AML-193 (cell line): ENCODE data around the gene TNS3.

ENCODE experiments used
- DNase-seq, 2 experiments: peaks; one replicate each; lab custom pipeline; 2025; lab: John Stamatoyannopoulos, UW

Gene TNS3

GRCh38 chr7:47368190-47368812, 213.6 kb downstream of the TNS3 start:
- DNase-seq, result no peak

- DNase-seq, result no peak
Measured at GRCh38 chr7:47367369-47367768, 214.5 kb downstream of the TNS3 start.

- DNase-seq, result no peak
Measured at GRCh38 chr7:47366960-47367359, 215.0 kb downstream of the TNS3 start.

- no peak for DNase-seq
Measured at GRCh38 chr7:47366211-47366610, 215.7 kb downstream of the TNS3 start.

- DNase-seq, result no peak
Measured at GRCh38 chr7:47362984-47363383, 218.9 kb downstream of the TNS3 start.

- no peak for DNase-seq
Measured at GRCh38 chr7:47361746-47362215, 220.1 kb downstream of the TNS3 start.

- DNase-seq, result no peak
Measured at GRCh38 chr7:47361236-47361635, 220.7 kb downstream of the TNS3 start.

- no peak for DNase-seq
Measured at GRCh38 chr7:47360301-47360900, 221.5 kb downstream of the TNS3 start.

- DNase-seq, result no peak
Measured at GRCh38 chr7:47358944-47359588, 222.8 kb downstream of the TNS3 start.

GRCh38 chr7:47358357-47358756, 223.6 kb downstream of the TNS3 start:
- DNase-seq, result no peak

GRCh38 chr7:47357863-47358262, 224.0 kb downstream of the TNS3 start:
- no peak for DNase-seq

GRCh38 chr7:47357361-47357760, 224.6 kb downstream of the TNS3 start:
- no peak for DNase-seq

GRCh38 chr7:47356261-47356660, 225.7 kb downstream of the TNS3 start:
- DNase-seq, result no peak

- DNase-seq, result no peak
Measured at GRCh38 chr7:47355684-47356083, 226.2 kb downstream of the TNS3 start.

- DNase-seq, result no peak
Measured at GRCh38 chr7:47354831-47355541, 226.9 kb downstream of the TNS3 start.

- no peak for DNase-seq
Measured at GRCh38 chr7:47354071-47354470, 227.8 kb downstream of the TNS3 start.

- no peak for DNase-seq
Measured at GRCh38 chr7:47352394-47352968, 229.4 kb downstream of the TNS3 start.

- no peak for DNase-seq
Measured at GRCh38 chr7:47351233-47352154, 230.4 kb downstream of the TNS3 start.

GRCh38 chr7:47350425-47350824, 231.5 kb downstream of the TNS3 start:
- DNase-seq, result no peak

GRCh38 chr7:47349401-47349800, 232.5 kb downstream of the TNS3 start:
- no peak for DNase-seq

- DNase-seq, result no peak
Measured at GRCh38 chr7:47347816-47348385, 234.0 kb downstream of the TNS3 start.
